ENCODE data around the gene TGFA. TPM values are rescaled to one million over a fixed set of nuclear protein-coding genes. Genes with fewer than 3 reads are reported as not detected.

Gene TGFA
- total and polyA plus RNA-seq, 2 experiments from 2014 or later, result 9.2 to 17.3 TPM

- H2AFZ ChIP-seq, result no peak overlapping the region
- H3K27ac ChIP-seq, result no peak overlapping the region
- in situ Hi-C loops (cut with MboI), result no loop called here
- no peak overlapping the region for H3K4me2 ChIP-seq (ENCODE audit: unreplicated experiment)
- WGBS, 2 experiments (ENCODE audit: low coverage in 1 of 2, low lambda C conversion rate in 2 of 2, missing lambda C conversion rate in 2 of 2), result 100% methylated on average over 1 of the region's 1 CpG
- H3K4me3 ChIP-seq, result no peak overlapping the region
- no peaks in the 10 kb centered on the region for H3K27me3 ChIP-seq (replicated peaks; ENCODE audit: insufficient read depth)
- no peak for TF ChIP-seq EZH2 (IDR thresholded peaks at IDR 0.05; ENCODE audit: insufficient read depth, poor library complexity, severe bottlenecking)
- no peak for TF ChIP-seq EZH2phosphoT487 (IDR thresholded peaks at IDR 0.05; ENCODE audit: insufficient read depth, low read depth)
- no peaks in the 10 kb centered on the region for H3K36me3 ChIP-seq (ENCODE audit: low read depth)
- no peaks in the 10 kb centered on the region for H3F3A ChIP-seq (ENCODE audit: insufficient read depth)
- no peaks in the 10 kb centered on the region for H3K9me3 ChIP-seq (ENCODE audit: low read depth)
- no peak for DNase-seq
- H4K20me1 ChIP-seq (ENCODE audit: insufficient read depth), result no peaks in the 10 kb centered on the region
- H3K9me2 ChIP-seq (ENCODE audit: insufficient read depth), result no peaks in the 10 kb centered on the region
- no peak overlapping the region for H3K9ac ChIP-seq
- H3K79me2 ChIP-seq (ENCODE audit: insufficient read depth), result no peaks in the 10 kb centered on the region
- peaks cover 5% of the 10 kb centered on the region; the same call in 1 of the 2 replicates for H3K4me1 ChIP-seq (ENCODE audit: insufficient read depth)
Measured at GRCh38 chr2:70501215-70501614, 52.4 kb downstream of the TGFA start.

DNA sequence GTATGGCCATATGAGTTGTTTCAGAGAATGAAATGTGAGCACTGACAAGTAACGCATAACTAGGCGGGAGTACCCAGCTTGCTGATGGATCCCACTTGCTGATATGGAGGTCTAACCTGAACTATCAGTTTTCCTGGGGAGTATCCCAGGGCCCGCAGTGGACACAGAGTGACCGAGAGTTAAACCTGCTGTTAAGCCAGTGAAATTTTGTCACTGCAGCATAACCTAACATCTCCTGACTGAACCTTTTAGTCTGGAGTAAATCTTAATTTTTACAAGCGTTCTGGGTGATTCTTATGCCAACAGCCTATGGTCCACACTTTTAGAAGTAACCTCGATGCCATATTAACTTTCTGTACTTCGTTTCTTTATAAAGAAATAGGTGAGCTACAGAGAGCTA is 54.4 kb downstream of the TGFA start:
- Histone ChIP-seq H3K27ac (no peak overlapping the region), H3K79me2 (ENCODE audit: insufficient read depth) (no peaks in the 10 kb centered on the region)

DNA sequence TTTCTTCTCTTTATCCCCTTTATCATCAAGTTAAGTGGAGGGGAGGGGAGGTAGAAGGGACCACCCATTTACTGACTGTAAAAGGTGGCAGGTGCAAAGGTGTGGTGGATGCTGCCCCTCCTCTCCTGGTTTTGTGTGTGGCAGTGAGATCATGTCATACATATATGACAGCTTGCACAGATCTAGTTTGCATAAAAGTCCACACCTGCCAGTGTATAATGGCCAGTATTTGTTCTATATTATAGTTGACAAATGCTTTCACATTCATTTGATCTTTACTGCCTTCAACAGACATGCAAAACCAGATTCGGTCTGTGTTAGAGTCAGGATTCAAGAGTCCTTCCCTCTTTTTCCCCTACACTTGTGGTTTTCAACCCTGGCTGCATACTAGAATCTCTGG is 55.1 kb downstream of the TGFA start:
- WGBS, 2 experiments (ENCODE audit: low coverage in 1 of 2, low lambda C conversion rate in 2 of 2, missing lambda C conversion rate in 2 of 2), result 85 to 94% methylated on average over 1 of the region's 1 CpG

More for the DNA sequence above, 54.4 kb downstream of the TGFA start:
- 89 to 91% methylated on average over 7 of the region's 7 CpGs for WGBS, 2 experiments (ENCODE audit: low coverage in 1 of 2, low lambda C conversion rate in 2 of 2, missing lambda C conversion rate in 2 of 2)
- no peak overlapping the region for H2AFZ ChIP-seq
- H3K4me3 ChIP-seq, result no peak overlapping the region
- H3K27me3 ChIP-seq (replicated peaks; ENCODE audit: insufficient read depth), result no peaks in the 10 kb centered on the region
- no peaks in the 10 kb centered on the region for H3K9me3 ChIP-seq (ENCODE audit: low read depth)
- no peak for DNase-seq
- H3K9me2 ChIP-seq (ENCODE audit: insufficient read depth), result no peaks in the 10 kb centered on the region
- TF ChIP-seq EZH2 (IDR thresholded peaks at IDR 0.05; ENCODE audit: insufficient read depth, poor library complexity, severe bottlenecking), result no peak
- TF ChIP-seq EZH2phosphoT487 (IDR thresholded peaks at IDR 0.05; ENCODE audit: insufficient read depth, low read depth), result no peak
- H3K36me3 ChIP-seq (ENCODE audit: low read depth), result no peaks in the 10 kb centered on the region
- H4K20me1 ChIP-seq (ENCODE audit: insufficient read depth), result no peaks in the 10 kb centered on the region
- in situ Hi-C loops (cut with MboI), result no loop called here
- H3F3A ChIP-seq (ENCODE audit: insufficient read depth), result no peaks in the 10 kb centered on the region
- peaks cover 5% of the 10 kb centered on the region; the same call in 1 of the 2 replicates for H3K4me1 ChIP-seq (ENCODE audit: insufficient read depth)
- H3K9ac ChIP-seq, result no peak overlapping the region
- no peak overlapping the region for H3K4me2 ChIP-seq (ENCODE audit: unreplicated experiment)

GRCh38 chr2:70498054-70498453 is 55.6 kb downstream of the TGFA start:
- DNase-seq, result no peak
- in situ Hi-C loops (cut with MboI), result no loop called here

More for the DNA sequence above, 55.1 kb downstream of the TGFA start:
- peaks cover 5% of the 10 kb centered on the region; the same call in 1 of the 2 replicates for H3K4me1 ChIP-seq (ENCODE audit: insufficient read depth)
- no peaks in the 10 kb centered on the region for H3K9me2 ChIP-seq (ENCODE audit: insufficient read depth)
- H3K4me2 ChIP-seq (ENCODE audit: unreplicated experiment), result no peak overlapping the region
- H2AFZ ChIP-seq, result no peak overlapping the region
- no peak for TF ChIP-seq EZH2phosphoT487 (IDR thresholded peaks at IDR 0.05; ENCODE audit: insufficient read depth, low read depth)
- TF ChIP-seq EZH2 (IDR thresholded peaks at IDR 0.05; ENCODE audit: insufficient read depth, poor library complexity, severe bottlenecking), result no peak
- no peaks in the 10 kb centered on the region for H4K20me1 ChIP-seq (ENCODE audit: insufficient read depth)
- in situ Hi-C loops (cut with MboI), result no loop called here
- H3K36me3 ChIP-seq (ENCODE audit: low read depth), result no peaks in the 10 kb centered on the region
- no peaks in the 10 kb centered on the region for H3K27me3 ChIP-seq (replicated peaks; ENCODE audit: insufficient read depth)
- no peak overlapping the region for H3K4me3 ChIP-seq
- H3K9ac ChIP-seq, result no peak overlapping the region
- H3F3A ChIP-seq (ENCODE audit: insufficient read depth), result no peaks in the 10 kb centered on the region
- H3K9me3 ChIP-seq (ENCODE audit: low read depth), result no peaks in the 10 kb centered on the region
- DNase-seq, result no peak
- H3K79me2 ChIP-seq (ENCODE audit: insufficient read depth), result no peaks in the 10 kb centered on the region
- no peak overlapping the region for H3K27ac ChIP-seq

DNA sequence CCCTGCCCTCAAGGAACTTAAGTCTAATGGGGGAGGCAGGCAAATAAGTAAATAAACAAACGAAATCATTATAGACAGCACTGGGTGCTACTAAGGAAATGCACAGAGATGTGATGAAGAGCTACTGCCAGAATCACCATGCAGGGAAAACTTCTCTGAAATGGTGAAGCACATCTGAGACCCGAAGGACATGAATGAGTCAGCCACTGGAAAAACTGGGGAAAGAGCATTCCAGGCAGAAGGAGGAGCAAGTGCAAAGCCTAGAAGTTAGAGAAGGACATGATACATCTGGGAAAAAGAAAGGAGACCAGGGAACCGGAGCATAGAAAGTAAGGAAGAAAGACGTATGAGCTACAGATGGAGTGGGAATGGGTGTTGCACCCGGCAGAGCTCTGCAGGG is 56.8 kb downstream of the TGFA start:
- 22 to 23% methylated on average over 5 of the region's 5 CpGs for WGBS, 2 experiments (ENCODE audit: low coverage in 1 of 2, low lambda C conversion rate in 2 of 2, missing lambda C conversion rate in 2 of 2)
- Histone ChIP-seq H4K20me1 (ENCODE audit: insufficient read depth) (no peaks in the 10 kb centered on the region), H3K9me2 (ENCODE audit: insufficient read depth) (no peaks in the 10 kb centered on the region), H3K9me3 (ENCODE audit: low read depth) (no peaks in the 10 kb centered on the region), H3K79me2 (ENCODE audit: insufficient read depth) (no peaks in the 10 kb centered on the region), H3F3A (ENCODE audit: insufficient read depth) (no peaks in the 10 kb centered on the region), H3K9ac (no peak overlapping the region), H3K4me2 (ENCODE audit: unreplicated experiment) (no peak overlapping the region), H2AFZ (no peak overlapping the region), H3K4me1 (ENCODE audit: insufficient read depth) (peaks cover 5% of the 10 kb centered on the region; the same call in 1 of the 2 replicates), H3K27me3 (replicated peaks; ENCODE audit: insufficient read depth) (no peaks in the 10 kb centered on the region), H3K36me3 (ENCODE audit: low read depth) (no peaks in the 10 kb centered on the region), H3K27ac (no peak overlapping the region), H3K4me3 (no peak overlapping the region)
- DNase-seq, result peak; percentile 41
- in situ Hi-C loops (cut with MboI), result no loop called here
- no peak for TF ChIP-seq EZH2 (IDR thresholded peaks at IDR 0.05; ENCODE audit: insufficient read depth, poor library complexity, severe bottlenecking)
- no peak for TF ChIP-seq EZH2phosphoT487 (IDR thresholded peaks at IDR 0.05; ENCODE audit: insufficient read depth, low read depth)

More at GRCh38 chr2:70498054-70498453, 55.6 kb downstream of the TGFA start:
- Histone ChIP-seq H4K20me1 (ENCODE audit: insufficient read depth) (no peaks in the 10 kb centered on the region), H3F3A (ENCODE audit: insufficient read depth) (no peaks in the 10 kb centered on the region), H2AFZ (no peak overlapping the region), H3K36me3 (ENCODE audit: low read depth) (no peaks in the 10 kb centered on the region), H3K4me3 (no peak overlapping the region), H3K79me2 (ENCODE audit: insufficient read depth) (no peaks in the 10 kb centered on the region), H3K27me3 (replicated peaks; ENCODE audit: insufficient read depth) (no peaks in the 10 kb centered on the region), H3K4me2 (ENCODE audit: unreplicated experiment) (no peak overlapping the region), H3K4me1 (ENCODE audit: insufficient read depth) (peaks cover 5% of the 10 kb centered on the region; the same call in 1 of the 2 replicates), H3K9ac (no peak overlapping the region), H3K9me2 (ENCODE audit: insufficient read depth) (no peaks in the 10 kb centered on the region), H3K9me3 (ENCODE audit: low read depth) (no peaks in the 10 kb centered on the region), H3K27ac (no peak overlapping the region)
- TF ChIP-seq EZH2phosphoT487 (IDR thresholded peaks at IDR 0.05; ENCODE audit: insufficient read depth, low read depth) (no peak), EZH2 (IDR thresholded peaks at IDR 0.05; ENCODE audit: insufficient read depth, poor library complexity, severe bottlenecking) (no peak)
